ENCODE results near the gene EVI5. TPM values are rescaled to one million over a fixed set of nuclear protein-coding genes. Genes with fewer than 3 reads are reported as not detected.
"Not testable (repeated sequence)": the region's sequence is repeated elsewhere in the genome, so short reads cannot be mapped to it uniquely, and the experiment has no call there.

Gene EVI5
- total RNA-seq, 2 experiments from 2014 or later: 13.6 to 13.8 TPM

DNA sequence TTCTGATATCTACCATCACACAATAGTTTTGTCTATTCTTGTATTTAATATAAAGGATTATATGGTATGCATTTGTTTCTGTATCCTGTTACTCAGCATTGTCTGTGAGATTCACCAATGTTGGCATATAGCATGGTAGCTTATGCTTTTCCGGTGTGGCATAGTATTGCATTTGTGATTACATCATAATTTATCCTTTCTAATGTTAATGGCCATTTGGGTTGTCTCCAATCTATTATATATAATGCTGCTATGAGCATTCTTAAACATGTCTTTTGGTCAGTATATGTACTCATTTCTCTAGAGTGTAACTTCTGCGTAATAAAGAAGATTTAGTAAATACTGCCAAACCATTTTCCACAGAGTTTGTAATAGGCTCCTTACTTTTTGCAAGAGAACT lies 257.2 kb downstream of the EVI5 start:
- H3K4me3 Mint-ChIP-seq: no peak overlapping the region
- H3K9me3 Mint-ChIP-seq: peaks cover 11% of the 10 kb centered on the region
- H3K36me3 Mint-ChIP-seq: peaks cover 34% of the 10 kb centered on the region
- H3K4me1 Mint-ChIP-seq: peaks cover 13% of the 10 kb centered on the region
- no peak for DNase-seq
- no peaks in the 10 kb centered on the region for H3K27me3 Mint-ChIP-seq
- no peak overlapping the region for H3K27ac Mint-ChIP-seq

DNA sequence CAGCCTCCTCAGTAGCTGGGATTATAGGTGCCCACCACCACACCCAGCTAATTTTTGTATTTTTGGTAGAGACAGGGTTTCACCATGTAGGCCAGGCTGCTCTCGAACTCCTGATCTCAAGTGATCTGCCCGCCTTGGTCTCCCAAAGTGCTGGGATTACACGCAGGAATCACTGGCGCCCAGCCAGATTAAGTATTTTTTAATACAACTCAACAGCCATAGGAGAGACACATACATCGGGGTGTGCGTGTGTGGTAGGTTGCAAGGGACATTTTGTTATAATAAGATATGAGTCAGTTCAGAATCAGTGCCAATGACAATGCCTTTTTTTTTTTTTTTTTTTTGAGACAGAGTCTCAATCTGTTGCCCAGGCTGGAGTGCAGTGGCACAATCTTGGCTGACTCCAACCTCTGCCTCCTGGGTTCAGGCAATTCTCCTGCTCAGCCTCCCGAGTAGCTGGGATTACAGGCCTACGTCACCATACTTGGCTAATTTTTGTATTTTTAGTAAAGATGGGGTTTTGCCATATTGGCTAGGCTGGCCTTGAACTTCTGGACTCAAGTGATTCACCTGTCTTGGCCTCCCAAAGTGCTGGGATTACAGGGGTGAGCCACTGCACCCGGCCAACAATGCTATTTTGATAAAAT lies 259.8 kb downstream of the EVI5 start:
- not testable (repeated sequence) for H3K4me1 Mint-ChIP-seq, H3K9me3 Mint-ChIP-seq, H3K4me3 Mint-ChIP-seq, DNase-seq, H3K27ac Mint-ChIP-seq, H3K27me3 Mint-ChIP-seq
- peaks cover 11% of the 10 kb centered on the region for H3K36me3 Mint-ChIP-seq

DNA sequence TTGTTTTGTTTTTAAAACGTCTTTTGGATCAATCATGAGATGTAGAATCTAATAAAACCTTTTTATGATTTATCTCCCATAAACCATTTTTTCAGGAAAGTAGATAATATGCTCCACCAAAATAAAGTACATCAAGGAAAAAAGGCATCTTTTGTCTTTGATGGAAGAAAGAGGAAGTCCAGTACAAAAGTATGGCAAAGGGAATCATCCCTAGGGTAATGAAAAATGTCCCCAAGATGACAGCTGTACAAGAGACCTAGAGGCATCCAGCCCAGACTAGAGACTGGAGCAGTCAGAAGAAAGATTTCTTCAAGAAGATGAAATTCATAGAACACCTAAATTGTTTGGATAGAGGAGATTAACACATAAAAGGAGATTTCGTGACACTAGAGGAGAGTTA lies 265.9 kb downstream of the EVI5 start:
- DNase-seq: no peak

DNA sequence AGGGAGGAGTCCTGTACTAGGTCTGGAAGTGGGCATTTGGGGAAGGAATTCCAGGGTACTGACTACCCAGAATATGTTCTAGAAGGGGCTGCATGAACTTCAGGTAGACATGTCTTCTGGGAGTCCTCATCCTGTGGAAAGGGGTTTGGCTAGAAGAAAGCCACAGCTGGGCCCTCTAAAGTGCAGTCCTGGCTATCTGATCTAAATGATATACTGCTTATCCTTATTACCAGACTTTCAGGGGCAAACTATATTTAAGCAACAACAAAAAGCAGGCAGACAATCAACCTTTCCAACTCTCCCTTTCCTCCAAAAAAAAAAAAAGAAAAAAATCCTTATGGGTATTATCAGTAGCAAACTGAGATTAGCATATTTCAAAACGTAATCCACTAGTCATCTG lies 268.3 kb downstream of the EVI5 start:
- Mint-ChIP-seq H3K9me3 (no peaks in the 10 kb centered on the region), H3K4me3 (no peak overlapping the region), H3K27me3 (no peaks in the 10 kb centered on the region), H3K36me3 (peaks cover 38% of the 10 kb centered on the region), H3K4me1 (peaks cover 25% of the 10 kb centered on the region), H3K27ac (no peak overlapping the region)
- DNase-seq: no peak

More for the DNA sequence above, 265.9 kb downstream of the EVI5 start:
- Mint-ChIP-seq H3K27me3 (no peaks in the 10 kb centered on the region), H3K4me1 (peaks cover 17% of the 10 kb centered on the region), H3K36me3 (peaks cover 31% of the 10 kb centered on the region), H3K4me3 (no peak overlapping the region), H3K9me3 (no peaks in the 10 kb centered on the region), H3K27ac (no peak overlapping the region)

DNA sequence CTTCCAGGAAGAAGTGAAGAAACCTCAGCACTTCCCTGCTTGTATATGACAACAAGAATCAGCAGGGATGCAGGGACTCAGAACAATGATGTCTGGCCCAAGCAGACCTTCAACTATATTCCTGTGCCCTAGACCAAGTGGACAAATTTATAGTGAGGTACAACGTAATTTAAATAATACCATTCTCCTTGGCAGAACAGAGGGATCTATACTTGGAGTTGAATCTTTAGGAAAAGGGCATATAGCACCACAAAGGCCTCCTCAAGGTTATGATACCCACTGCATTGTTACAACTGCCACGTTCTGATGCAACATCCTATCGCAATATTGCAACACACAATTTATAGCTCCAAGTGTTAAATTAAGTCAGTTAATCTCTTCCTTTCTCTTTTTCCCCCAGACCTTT lies 269.1 kb downstream of the EVI5 start:
- Mint-ChIP-seq H3K4me3 (no peak overlapping the region), H3K27ac (peak overlapping the region; percentile 21), H3K27me3 (no peaks in the 10 kb centered on the region), H3K9me3 (no peaks in the 10 kb centered on the region), H3K36me3 (peaks cover 38% of the 10 kb centered on the region), H3K4me1 (peaks cover 25% of the 10 kb centered on the region)
- DNase-seq: no peak

DNA sequence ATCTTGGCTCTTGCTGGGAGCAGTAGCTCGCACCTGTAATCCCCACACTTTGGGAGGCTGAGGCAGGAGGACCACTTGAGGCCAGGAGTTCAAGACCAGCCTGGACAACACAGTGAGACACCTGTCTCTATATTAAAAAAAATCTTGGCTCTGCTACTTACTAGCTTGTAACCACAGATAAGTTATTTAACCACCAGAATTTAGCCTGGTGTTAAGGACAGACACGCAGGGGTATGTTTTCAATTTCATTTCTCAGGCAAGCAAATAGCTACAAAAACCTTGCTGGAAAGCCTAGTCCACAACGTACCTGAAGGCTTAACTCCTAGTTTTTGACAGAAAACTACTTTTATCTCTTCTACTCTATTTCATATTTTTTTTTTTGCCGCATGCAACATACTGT lies 273.4 kb downstream of the EVI5 start:
- Mint-ChIP-seq H3K4me3 (no peak overlapping the region), H3K27me3 (no peaks in the 10 kb centered on the region), H3K9me3 (no peaks in the 10 kb centered on the region), H3K27ac (no peak overlapping the region), H3K36me3 (peaks cover 27% of the 10 kb centered on the region), H3K4me1 (peaks cover 22% of the 10 kb centered on the region)
- no peak for DNase-seq

DNA sequence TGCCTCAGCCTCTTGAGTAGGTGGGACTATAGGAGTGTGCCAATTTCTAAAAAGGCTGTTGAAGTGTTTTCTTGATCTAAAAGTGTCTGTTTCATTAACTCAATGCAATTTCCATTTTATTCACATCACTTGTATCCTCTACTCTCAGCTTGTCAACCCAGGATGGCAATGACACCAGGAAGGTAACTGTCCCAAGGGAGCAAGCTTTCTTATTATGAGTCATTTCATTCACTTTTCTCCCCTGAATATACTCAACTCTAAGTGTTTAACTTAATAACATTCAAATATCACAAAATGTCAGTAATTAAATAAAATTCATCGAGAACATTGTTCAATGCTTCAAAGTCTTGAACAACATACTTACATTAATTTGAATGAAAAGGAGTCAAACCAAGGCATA lies 275.3 kb downstream of the EVI5 start:
- Mint-ChIP-seq H3K4me3 (no peak overlapping the region), H3K27me3 (no peaks in the 10 kb centered on the region), H3K36me3 (peaks cover 12% of the 10 kb centered on the region), H3K27ac (no peak overlapping the region), H3K4me1 (peaks cover 14% of the 10 kb centered on the region), H3K9me3 (no peaks in the 10 kb centered on the region)
- DNase-seq: no peak

DNA sequence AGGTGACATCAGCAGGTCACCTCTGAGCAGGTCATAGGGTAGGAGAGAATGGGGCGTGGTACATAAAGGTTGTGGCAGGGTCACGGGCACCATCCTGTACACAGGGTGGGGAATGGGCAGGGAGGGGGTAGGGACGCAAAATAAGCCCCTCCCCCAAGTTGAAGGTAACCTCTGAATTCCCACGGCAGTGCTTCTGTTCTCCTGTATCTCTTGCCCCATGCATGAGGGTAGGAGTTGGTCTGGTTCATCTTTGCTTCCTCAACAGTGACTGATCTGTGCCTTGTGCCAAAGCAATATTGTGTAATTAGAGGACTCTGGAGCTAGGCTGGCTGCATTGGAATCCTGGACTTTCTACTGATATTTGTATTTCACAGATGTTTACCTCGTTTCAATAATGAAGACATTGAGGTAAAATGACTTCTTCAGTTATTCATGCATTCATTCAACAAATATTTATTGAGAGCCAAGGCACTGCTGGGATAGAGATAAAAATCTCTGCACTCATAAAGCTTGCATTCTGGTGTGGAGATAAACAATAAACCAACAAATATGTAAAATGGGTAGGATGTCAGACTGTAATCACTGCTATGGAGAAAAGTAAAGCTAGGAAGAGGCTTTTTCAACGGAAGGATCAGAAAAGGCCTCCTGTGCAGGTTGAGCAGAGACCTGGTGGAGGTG lies 279.8 kb downstream of the EVI5 start:
- H3K27me3 Mint-ChIP-seq: no peaks in the 10 kb centered on the region
- no peak for DNase-seq
- H3K27ac Mint-ChIP-seq: peak overlapping the region; percentile 26
- peaks cover 4% of the 10 kb centered on the region for H3K36me3 Mint-ChIP-seq
- H3K4me3 Mint-ChIP-seq: no peak overlapping the region
- no peaks in the 10 kb centered on the region for H3K9me3 Mint-ChIP-seq
- H3K4me1 Mint-ChIP-seq: peaks cover 40% of the 10 kb centered on the region

DNA sequence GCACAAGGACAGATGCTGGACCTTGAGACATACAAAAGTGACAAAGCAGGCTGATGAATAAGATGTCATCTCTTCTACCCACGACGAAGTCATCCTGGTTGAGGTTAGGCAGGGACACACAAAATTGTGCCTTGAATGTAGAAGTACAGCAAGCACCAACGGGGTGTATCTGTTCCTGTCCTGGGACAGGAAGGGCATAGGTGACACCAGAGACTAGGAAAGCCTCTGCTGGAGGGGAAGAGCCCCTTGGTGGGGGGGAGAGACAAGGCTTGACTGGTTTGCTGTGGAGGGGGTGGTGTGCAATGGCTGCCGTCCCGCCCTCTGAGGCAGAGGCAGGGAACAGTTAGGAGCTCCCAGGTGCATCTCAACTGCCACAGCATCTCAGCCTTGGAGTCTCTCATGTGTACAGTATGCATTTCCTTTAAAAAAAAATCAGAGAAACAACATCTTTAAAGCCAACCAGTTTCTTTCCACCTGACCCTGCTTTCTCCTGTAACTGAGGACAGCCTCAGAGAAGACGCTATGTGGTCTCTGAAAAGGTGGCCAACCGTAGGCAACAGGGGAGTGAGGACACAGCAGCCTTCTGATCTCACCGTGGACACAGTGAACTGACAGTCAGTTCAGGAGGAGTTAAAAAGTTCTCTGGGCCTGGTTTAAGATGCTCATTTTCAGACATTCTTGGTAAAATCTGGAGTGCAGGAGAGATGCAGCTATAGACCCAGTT lies 280.5 kb downstream of the EVI5 start:
- peaks cover 40% of the 10 kb centered on the region for H3K4me1 Mint-ChIP-seq
- H3K36me3 Mint-ChIP-seq: peaks cover 1% of the 10 kb centered on the region
- peak overlapping the region; percentile 26 for H3K27ac Mint-ChIP-seq
- no peaks in the 10 kb centered on the region for H3K27me3 Mint-ChIP-seq
- DNase-seq: no peak
- H3K9me3 Mint-ChIP-seq: no peaks in the 10 kb centered on the region
- no peak overlapping the region for H3K4me3 Mint-ChIP-seq

DNA sequence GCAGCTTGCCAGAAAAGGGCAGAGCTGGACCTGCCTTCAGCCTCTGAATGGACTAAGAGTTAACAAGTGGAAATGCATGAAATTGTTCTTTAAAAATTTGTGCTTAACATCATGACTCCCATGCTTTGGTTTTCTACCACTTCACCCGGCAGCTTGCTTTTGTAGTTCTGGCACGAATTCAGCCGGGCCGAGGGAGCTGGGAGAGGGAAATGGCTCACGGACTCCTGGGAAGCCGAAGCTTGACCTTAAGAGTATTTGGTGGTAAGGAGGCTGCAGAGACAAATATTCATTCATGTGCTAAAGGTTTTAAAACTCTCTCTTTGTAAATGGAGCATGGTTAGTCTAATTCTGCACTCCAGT lies 281.0 kb downstream of the EVI5 start:
- H3K4me1 Mint-ChIP-seq: peaks cover 40% of the 10 kb centered on the region
- H3K9me3 Mint-ChIP-seq: no peaks in the 10 kb centered on the region
- peaks cover 1% of the 10 kb centered on the region for H3K36me3 Mint-ChIP-seq
- H3K27me3 Mint-ChIP-seq: no peaks in the 10 kb centered on the region
- no peak for DNase-seq
- no peak overlapping the region for H3K27ac Mint-ChIP-seq
- no peak overlapping the region for H3K4me3 Mint-ChIP-seq

DNA sequence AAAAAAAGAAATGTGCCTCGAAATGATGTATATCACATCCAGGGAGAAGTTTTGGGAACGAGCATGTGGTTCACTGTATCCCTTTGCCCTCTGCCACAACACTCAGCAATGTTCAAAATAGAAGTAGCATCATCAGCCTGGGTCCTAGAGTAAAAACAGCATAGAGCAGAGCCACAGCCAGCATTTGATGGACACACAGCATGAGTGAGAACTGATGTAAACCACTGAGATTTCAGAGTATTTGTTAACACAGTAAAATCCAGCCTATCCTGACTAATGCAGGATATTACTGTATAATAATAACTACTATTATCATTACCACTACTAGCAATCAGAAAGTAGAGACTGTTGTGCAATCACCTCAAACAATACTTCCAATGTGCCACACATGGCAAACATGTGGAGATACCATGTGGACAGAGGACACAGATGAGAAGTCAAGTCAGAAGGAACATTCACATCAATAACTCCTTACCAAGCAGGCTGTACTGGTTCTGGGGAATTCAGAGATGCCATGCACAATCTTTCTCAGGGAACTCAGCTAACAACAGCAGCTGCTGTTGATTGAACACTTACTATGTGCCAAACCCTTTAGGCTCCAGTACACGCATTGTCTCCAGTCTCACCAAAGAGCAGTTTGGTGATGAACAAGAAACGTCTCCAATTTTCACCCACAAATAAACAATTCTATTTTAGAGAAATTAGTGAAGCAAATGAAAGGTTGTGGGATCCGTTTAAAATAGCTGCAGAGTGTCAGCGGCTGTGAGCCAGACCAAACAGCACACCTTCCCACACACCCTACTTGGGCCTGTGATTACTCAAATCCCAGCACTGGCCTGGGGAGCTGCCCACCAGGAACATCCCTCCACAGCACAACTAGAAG lies 281.6 kb downstream of the EVI5 start:
- Mint-ChIP-seq H3K36me3 (peaks cover 4% of the 10 kb centered on the region), H3K27me3 (no peaks in the 10 kb centered on the region), H3K4me1 (peaks cover 40% of the 10 kb centered on the region), H3K9me3 (no peaks in the 10 kb centered on the region), H3K4me3 (no peak overlapping the region), H3K27ac (peak overlapping the region; percentile 80)
- DNase-seq: no peak

DNA sequence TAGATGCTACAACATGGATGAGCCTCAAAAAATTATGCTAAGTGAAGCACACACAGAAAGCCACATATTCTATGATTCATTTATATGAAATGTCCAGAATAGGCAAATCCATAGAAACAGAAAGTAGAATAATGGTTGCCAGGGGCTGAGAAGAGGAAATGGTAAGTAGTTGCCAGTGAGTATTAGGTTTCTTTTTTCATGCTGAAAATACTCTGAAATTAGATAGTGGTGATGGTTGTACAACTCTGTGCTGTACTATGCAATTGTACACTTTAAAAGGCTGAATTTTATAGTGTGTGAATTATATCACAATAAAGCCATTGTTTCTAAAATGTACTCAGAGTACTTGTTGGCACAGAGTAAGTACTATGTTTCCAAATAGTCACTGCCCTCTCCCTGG lies 282.7 kb downstream of the EVI5 start:
- H3K4me3 Mint-ChIP-seq: no peak overlapping the region
- H3K36me3 Mint-ChIP-seq: peaks cover 6% of the 10 kb centered on the region
- no peak for DNase-seq
- H3K4me1 Mint-ChIP-seq: peaks cover 45% of the 10 kb centered on the region
- no peaks in the 10 kb centered on the region for H3K27me3 Mint-ChIP-seq
- H3K27ac Mint-ChIP-seq: peak overlapping the region; percentile 80
- no peaks in the 10 kb centered on the region for H3K9me3 Mint-ChIP-seq

DNA sequence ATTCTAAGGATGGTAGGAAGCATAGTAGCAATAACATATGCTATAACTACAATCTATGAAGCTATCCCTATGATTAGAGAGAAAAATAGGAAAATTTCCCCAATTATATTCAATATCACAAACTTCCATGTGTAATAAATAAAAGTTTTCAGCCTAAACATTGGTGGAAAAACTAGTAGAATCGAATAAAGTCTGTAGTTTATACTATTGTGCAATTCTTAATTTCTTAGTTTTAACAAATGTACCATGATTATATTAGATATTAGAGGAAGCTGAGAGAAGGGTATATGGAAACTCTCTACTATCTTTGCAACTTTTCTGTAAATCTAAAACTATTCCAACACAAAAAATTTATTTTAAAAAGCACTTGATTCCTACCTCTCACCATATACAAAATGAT lies 284.4 kb downstream of the EVI5 start:
- Mint-ChIP-seq H3K27ac (no peak overlapping the region), H3K27me3 (no peaks in the 10 kb centered on the region), H3K4me1 (peaks cover 48% of the 10 kb centered on the region), H3K9me3 (no peaks in the 10 kb centered on the region), H3K4me3 (no peak overlapping the region), H3K36me3 (peaks cover 5% of the 10 kb centered on the region)
- DNase-seq: no peak

DNA sequence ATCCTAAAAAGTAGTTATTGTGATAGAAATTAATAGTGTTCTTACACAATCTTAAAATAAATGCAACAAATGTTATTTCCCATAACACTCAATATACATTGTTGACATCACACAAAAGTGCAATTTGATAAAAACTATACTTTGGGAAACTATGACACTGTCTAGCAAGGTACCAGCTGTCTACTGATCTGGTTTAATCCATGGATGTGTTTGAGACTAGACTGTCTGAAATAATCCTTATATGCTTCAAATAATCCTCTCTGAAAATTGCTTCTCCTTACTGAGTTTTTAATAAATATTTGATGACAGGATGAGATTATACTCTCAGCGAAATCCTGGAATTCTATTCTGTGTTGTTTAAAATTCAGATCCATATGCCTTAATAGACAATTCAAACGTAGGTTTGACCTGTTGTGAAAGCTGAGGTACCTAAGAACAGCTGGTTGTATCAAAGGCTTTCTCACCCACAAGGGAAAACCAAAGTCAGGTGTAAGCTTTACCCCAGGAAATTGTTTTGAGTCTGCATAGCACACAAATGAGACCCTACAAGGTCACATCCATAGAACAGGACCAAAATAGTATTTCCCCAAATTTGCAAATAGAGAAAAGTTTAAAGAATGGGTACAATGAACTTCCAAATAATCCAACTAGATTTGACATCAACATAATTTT lies 289.4 kb downstream of the EVI5 start:
- Mint-ChIP-seq H3K36me3 (peaks cover 15% of the 10 kb centered on the region), H3K4me3 (no peak overlapping the region), H3K27me3 (no peaks in the 10 kb centered on the region), H3K4me1 (peaks cover 28% of the 10 kb centered on the region), H3K9me3 (no peaks in the 10 kb centered on the region), H3K27ac (no peak overlapping the region)
- no peak for DNase-seq
